Neutrophil (primary cell): ENCODE results near the gene PIEZO2.

Experiments used
- H3K27ac ChIP-seq: fragments of 200-600 bp; sonication (generic); 2 replicates; pipeline ENCODE4 v1.5.1; 2016; ENCODE audit warnings: mild to moderate bottlenecking, moderate library complexity
- H3K27me3 ChIP-seq: fragments of 200-600 bp; sonication (generic); 2 replicates; pipeline ENCODE4 v1.6.0; 2016; ENCODE audit warnings: mild to moderate bottlenecking
- H3K36me3 ChIP-seq: fragments of 200-600 bp; sonication (generic); 2 replicates; pipeline ENCODE4 v1.5.1; 2017
- H3K4me1 ChIP-seq, 2 experiments: fragments of 200-600 bp in 1 of 2; sonication (generic) in 1 of 2; 1 replicate in 1 of 2; 2 replicates in 1 of 2; pipeline versions ENCODE4 v1.5.1 to v1.6.1; 2013 to 2016; ENCODE audit warnings: low read depth in 1 of 2, low read length in 1 of 2, mild to moderate bottlenecking in 1 of 2, moderate library complexity in 1 of 2; ENCODE audit not compliant: control insufficient read depth in 1 of 2, insufficient read depth in 1 of 2
- H3K4me3 ChIP-seq, 2 experiments: fragments of 200-600 bp in 1 of 2; sonication (generic) in 1 of 2; 1 replicate in 1 of 2; 2 replicates in 1 of 2; pipeline ENCODE4 v1.5.1; 2013 to 2016; ENCODE audit warnings: low read depth in 1 of 2, low read length in 1 of 2, mild to moderate bottlenecking in 1 of 2, moderate library complexity in 1 of 2
- H3K9me3 ChIP-seq: fragments of 200-600 bp; sonication (generic); 2 replicates; pipeline ENCODE4 v1.5.1; 2016
- CTCF ChIP-seq: fragments of 200-600 bp; sonication (generic); IDR thresholded peaks from 2 replicates; pipeline ENCODE4 v1.5.1; 2016; ENCODE audit warnings: antibody characterized with exemption

PIEZO2 gene

DNA sequence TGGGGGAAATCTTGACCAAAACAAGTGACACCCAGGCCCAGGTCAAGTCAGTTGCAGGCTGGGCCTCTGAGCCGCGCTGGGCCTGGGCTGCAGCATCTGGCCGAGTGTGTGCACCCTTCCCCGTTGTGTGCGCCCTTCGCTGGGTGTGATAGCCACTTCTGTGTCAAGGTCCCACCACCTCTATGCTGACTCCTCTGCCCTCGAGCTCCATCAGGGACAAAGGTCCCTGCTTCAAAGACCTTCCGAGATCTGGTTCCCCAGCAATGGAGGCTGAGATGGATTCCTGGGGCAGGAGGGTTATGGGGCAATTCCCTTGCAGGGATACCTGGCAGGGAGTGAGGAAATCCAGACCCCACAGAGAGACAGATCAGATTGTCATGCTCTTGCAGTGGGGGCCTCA, 93.6 kb downstream of the PIEZO2 start:
- TF ChIP-seq CTCF = no peak

DNA sequence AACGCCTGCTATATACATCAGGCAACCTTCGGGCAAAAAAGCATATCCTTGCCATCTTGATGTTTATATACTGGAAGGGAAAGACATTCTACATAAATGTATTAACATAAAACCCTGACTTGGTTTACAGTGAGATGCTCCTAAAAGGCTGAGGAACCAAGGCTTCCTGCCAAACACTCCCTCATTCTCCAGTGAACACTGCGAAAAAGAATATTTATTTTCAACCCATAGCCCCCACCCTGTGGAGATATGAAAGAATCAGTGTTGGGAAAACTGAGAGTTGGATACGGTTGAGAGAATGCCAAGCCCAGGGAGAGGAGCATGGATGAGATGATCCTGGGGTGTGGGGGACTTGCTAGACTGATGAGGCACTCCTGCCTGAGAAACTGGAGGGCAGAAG, 94.9 kb downstream of the PIEZO2 start:
- Histone ChIP-seq H3K4me3 (no peak overlapping the region), H3K27ac (no peak overlapping the region), H3K36me3 (no peaks in the 10 kb centered on the region), H3K4me1 (no peaks in the 10 kb centered on the region), H3K27me3 (no peaks in the 10 kb centered on the region), H3K9me3 (no peaks in the 10 kb centered on the region)
- no peak for TF ChIP-seq CTCF

More for the DNA sequence above, 93.6 kb downstream of the PIEZO2 start:
- no peaks in the 10 kb centered on the region for H3K36me3 ChIP-seq
- no peaks in the 10 kb centered on the region for H3K9me3 ChIP-seq
- H3K4me1 ChIP-seq = no peaks in the 10 kb centered on the region
- H3K27ac ChIP-seq = no peak overlapping the region
- H3K4me3 ChIP-seq = no peak overlapping the region
- no peaks in the 10 kb centered on the region for H3K27me3 ChIP-seq

- Histone ChIP-seq H3K27ac (no peak overlapping the region), H3K4me1 (no peaks in the 10 kb centered on the region), H3K9me3 (no peaks in the 10 kb centered on the region), H3K4me3 (no peak overlapping the region), H3K36me3 (no peaks in the 10 kb centered on the region), H3K27me3 (no peaks in the 10 kb centered on the region)
- no peak for TF ChIP-seq CTCF
Observed at GRCh38 chr18:11053293-11053692, 96.1 kb downstream of the PIEZO2 start.

DNA sequence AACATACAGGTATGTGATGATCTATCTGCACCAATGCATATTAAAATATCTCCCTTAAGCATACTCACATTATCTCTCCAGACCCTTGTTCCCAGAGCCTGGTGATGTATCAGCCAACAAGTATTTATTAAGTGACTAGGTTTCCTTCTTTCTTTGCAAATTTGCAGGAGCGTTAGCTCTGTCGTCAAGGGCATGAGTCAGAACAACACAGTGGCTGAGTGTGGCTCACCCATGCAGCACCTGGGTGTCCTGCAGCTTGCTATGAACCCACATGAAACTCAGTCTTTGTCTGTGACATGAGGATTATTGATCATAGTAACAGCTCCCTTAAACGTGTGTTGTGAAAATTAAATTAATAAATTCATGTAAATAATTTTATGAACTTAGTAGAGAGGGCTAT, 96.6 kb downstream of the PIEZO2 start:
- Histone ChIP-seq H3K4me1 (no peaks in the 10 kb centered on the region), H3K36me3 (no peaks in the 10 kb centered on the region), H3K27ac (no peak overlapping the region), H3K9me3 (no peaks in the 10 kb centered on the region), H3K4me3 (no peak overlapping the region), H3K27me3 (no peaks in the 10 kb centered on the region)
- TF ChIP-seq CTCF = no peak

- no peak overlapping the region for H3K4me3 ChIP-seq
Observed at GRCh38 chr18:11051462-11051861, 97.9 kb downstream of the PIEZO2 start.

More at GRCh38 chr18:11051462-11051861, 97.9 kb downstream of the PIEZO2 start:
- Histone ChIP-seq H3K9me3 (no peaks in the 10 kb centered on the region), H3K36me3 (no peaks in the 10 kb centered on the region), H3K4me1 (no peaks in the 10 kb centered on the region), H3K27me3 (no peaks in the 10 kb centered on the region), H3K27ac (no peak overlapping the region)
- no peak for TF ChIP-seq CTCF
